Stimulated activated CD8-positive, alpha-beta memory T cell treated with anti-CD3 and anti-CD28 coated beads, Interleukin-2, amount 100 ng/mL, for 48 hours (primary cell): Measurements from ENCODE around the gene TOR1AIP2.

Experiments
- DNase-seq, 2 donors: peaks; one replicate each; pipeline ENCODE4 v3.0.0-alpha.2; 2020; ENCODE audit warnings: low read depth in 2 of 2

Gene TOR1AIP2

GRCh38 chr1:179877586-179878265 lies at the start of gene TOR1AIP2:
TOR1AIP2 (minus strand) TSS chr1:179877803; CDS start chr1:179852665, 25,138 bp downstream.
- peak; percentile 84 to 88 for DNase-seq

DNA sequence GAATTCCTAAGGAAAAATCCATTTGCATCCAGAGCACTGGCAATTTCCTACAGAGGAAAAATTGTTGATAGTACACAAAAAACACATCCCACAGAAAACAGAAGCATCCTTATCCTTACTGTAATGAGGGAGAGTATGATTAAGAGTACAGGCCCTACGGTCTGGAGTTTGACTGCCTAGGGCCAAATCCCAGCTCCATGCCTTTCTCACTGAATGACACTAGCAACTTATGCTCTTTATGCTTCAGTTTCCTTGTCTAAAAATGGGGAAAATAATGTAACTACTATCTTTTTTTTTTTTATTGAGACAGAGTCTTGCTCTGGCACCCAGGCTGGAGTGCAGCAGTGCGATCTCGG lies 49.2 kb upstream of the TOR1AIP2 start:
- no peak for DNase-seq

DNA sequence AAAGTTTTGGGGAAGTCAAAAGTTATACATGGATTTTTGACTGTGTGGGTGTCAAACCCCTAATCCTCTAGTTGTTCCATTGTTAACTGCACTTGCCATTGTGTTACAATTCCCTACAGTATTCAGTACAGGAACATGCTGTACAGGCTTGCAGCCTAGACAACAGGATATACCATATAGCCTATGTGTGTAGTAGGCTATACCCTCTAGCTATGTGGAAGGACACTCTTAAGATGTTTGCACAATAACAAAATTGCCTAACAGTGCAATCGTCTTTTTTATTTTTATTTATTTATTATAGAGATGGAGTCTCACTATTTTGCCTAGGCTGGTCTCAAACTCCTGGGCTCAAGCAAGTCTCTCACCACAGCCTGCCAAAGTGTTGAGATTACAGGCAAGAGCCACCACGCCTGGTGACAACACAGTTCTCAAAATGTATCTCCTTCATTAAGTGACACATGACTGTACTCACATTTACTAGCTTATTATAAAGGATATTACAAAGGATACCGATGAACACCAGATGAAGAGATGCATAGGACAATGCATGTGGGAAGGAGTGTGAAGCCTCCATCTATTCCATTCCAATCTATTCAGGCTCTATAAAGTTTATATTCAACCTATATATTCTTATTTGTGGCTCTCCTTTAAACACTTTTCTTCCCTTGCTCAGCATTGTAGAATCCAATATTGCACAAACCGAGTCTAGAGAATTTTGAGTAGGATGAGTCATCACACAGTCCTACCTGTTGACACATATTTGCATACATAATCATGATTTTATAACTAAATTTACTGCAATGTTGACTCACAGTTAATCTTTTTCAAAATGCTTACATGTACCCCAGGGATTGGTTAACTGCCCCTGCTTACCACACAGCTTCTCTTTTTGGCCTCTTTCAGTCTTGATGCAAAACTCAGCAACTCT lies 48.6 kb upstream of the TOR1AIP2 start:
- no peak for DNase-seq

- no peak for DNase-seq
Observed at GRCh38 chr1:179925302-179925701, 47.7 kb upstream of the TOR1AIP2 start.

GRCh38 chr1:179924268-179924667 lies 46.7 kb upstream of the TOR1AIP2 start:
- no peak for DNase-seq

DNA sequence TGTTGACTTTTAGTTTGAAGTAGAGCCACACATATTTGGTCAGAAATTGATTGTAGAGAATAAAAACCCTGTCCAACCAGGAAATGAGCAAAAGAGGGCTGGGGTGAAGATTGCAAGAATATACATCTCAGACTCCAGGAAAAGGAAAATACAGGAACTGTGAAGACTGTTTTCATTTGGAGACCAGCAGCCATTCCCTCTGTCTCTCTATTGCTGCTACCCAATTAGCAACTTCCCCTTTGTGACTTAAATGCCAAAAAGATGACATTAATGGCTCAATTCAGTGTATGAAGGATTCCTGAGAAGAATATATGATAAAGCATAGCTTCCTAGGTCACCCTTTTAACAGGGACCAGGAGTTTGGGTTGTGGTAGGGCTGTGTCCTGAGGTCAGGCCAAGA lies 45.4 kb upstream of the TOR1AIP2 start:
- DNase-seq, result no peak

GRCh38 chr1:179921981-179922872 lies 44.6 kb upstream of the TOR1AIP2 start:
- DNase-seq, result no peak

- no peak for DNase-seq
Observed at GRCh38 chr1:179921472-179921871, 43.9 kb upstream of the TOR1AIP2 start.

DNA sequence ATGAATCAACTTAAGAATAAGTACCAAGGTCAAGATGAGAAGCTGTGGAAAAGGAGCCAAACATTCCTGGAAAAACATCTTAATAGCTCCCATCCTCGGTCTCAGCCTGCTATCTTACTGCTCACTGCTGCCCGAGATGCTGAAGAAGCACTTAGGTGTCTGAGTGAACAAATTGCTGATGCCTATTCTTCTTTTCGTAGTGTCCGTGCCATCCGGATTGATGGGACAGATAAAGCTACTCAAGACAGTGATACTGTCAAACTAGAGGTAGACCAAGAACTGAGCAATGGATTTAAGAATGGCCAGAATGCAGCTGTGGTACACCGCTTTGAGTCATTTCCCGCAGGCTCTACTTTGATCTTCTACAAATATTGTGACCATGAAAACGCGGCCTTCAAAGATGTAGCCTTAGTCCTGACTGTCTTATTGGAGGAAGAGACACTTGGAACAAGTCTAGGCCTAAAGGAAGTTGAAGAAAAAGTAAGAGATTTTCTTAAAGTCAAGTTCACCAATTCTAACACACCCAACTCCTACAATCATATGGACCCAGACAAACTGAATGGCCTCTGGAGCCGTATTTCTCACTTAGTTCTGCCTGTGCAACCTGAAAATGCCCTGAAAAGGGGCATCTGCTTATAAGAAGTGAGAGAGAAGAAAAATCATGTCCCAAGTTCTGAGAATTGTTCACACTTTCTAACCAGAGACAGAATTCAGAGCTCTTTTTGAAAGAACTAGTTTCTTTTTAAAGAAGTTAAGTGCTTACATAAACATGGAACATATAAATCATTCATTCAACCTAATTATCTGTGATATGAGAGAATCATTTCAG lies 40.2 kb upstream of the TOR1AIP2 start:
- no peak for DNase-seq

DNA sequence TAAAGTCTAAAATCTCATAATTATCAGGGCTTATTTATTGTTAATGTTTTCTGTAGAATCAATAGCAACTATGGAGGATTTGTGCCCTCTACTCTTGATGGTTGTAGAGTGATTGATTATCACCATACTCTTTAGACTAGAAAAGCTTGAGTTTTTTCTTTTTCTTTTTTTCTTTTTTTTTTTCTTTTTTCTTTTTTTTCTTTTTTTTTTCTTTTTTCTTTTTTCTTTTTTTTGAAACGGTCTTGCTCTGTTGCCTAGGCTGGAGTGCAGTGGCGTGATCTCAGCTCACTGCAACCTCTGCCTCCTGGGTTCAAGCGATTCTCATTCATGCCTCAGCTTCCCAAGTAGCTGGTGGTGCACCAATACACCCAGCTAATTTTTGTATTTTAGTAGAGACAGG lies 34.2 kb upstream of the TOR1AIP2 start:
- no peak for DNase-seq

DNA sequence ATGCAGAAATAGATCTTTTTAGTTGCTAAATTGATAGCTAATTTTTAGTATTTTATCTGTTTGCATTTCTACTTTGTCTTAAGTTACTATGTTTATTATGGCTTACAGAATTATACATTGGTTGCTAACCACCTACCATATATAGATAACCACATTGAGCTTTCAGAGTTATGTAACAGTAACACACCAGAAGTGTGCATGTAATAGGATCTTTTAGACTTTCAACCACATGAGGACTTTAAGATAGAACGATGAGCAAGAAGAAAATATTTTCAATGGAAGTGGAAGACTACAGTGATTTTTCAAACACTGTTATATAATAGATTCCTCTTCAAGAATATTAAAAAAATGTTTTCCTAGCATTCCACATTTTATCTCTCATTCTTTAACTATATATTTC lies 33.3 kb upstream of the TOR1AIP2 start:
- DNase-seq, result no peak

DNA sequence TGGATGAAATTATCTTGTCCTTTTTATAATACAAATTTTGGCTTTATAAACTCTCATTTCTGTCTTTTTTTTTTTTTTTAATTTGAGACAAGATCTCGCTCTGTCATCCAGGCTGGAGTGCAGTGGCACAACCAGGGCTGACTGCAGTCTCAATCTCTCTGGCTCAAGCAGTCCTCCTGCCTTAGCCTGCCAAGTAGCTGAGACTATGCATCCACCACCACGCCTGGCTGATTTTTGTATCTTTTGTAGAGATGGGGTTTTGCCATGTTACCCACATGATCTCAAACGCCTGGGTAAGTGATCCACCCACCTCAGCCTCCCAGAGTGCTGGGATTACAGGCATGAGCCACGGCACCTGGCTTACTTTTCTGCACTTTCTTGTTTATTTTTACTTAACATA lies 12.0 kb upstream of the TOR1AIP2 start:
- no peak for DNase-seq

DNA sequence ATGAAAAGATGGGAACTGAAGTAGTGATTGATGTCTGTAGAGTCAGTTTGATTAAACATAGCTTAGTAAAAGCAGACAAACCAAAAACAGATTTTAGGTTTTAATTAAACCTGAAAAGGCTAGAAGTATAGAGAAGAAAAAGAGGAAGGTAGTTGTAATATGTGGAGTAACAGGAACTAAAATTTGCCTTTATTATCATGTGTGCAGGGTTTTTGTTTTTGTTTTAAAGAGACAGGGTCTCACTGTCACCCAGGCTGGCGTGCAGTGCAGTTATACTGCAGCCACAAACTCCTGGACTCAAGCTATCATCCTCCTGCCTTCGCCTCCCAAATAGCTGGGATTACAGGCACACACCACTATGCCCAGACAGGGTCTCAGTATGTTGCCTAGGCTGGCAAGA lies 10.5 kb upstream of the TOR1AIP2 start:
- no peak for DNase-seq

GRCh38 chr1:179883745-179884138 lies 6.1 kb upstream of the TOR1AIP2 start:
- peak; percentile 10 to 26 for DNase-seq

- peak in 1 of 2 donors; percentile 2 for DNase-seq
Observed at GRCh38 chr1:179883040-179883744, 5.6 kb upstream of the TOR1AIP2 start.

- DNase-seq, result peak; percentile 93 to 94
Observed at GRCh38 chr1:179882253-179883039, 4.8 kb upstream of the TOR1AIP2 start, which contains the start of gene TOR1AIP1. TOR1AIP1 (plus strand) TSS chr1:179882285; CDS start chr1:179882503, 218 bp downstream.

DNA sequence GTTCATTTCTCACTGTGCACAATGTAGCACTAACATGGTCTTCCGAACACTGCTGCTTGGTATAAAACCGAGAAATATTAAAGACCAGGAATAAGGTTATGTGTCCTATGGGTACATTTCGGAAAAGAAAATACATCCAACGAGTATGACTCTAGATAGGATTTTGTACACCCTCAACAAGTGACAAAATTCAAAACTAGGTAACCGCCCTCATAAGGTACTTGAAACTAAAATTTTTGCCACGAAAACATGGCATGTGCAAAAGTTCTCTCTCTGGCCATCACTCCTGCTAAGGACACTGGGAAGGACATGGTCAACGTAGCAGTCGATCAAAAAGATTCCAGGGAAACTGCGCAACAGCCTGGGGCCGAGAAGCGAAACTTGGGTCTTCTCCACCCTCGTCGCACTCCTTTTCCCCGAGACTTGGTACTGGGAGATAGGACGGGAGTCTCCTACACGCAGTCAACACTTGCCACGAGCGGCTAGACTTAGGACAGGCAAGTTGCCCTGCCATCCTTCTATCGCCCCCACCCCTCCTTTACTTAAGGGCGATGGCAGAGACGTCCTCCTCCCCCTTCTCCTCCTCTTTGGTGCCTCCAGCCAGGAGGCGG lies 4.1 kb upstream of the TOR1AIP2 start:
- no peak for DNase-seq

DNA sequence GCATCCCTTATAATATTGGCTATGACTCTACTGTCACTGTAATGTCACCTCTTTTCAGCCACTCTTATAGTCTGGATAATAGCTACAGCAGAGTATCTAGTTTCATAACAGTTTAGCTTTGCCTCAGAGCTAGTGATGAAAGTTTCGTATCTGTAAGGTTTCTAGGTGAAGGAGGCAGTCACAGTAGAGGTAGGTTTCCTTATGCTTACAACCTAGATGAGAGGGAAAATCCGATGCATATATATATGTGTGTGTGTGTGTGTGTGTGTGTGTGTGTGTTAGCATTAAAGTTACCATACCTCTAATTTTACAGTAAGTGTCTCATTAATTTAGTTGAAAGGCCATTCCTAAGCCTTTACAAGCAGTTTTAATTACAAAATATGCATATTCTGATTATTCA lies 2.2 kb upstream of the TOR1AIP2 start:
- DNase-seq, result no peak

- DNase-seq, result no peak
Observed at GRCh38 chr1:179876300-179876715, 1.3 kb downstream of the TOR1AIP2 start.
